MM.1S (cell line): ENCODE data around the gene MAP3K19.
"Not testable (repeated sequence)": the region's sequence is repeated elsewhere in the genome, so short reads cannot be mapped to it uniquely, and the experiment has no call there.

Experiments
- EZH2 ChIP-seq: fragments of 300-600 bp; sonication (generic); optimal IDR thresholded peaks from 2 replicates; pipeline ENCODE3; 2017; ENCODE audit warnings: low read depth, mild to moderate bottlenecking, antibody characterized with exemption, low read length, mixed read lengths
- EZH2phosphoT487 ChIP-seq: fragments of 300-600 bp; sonication (generic); IDR thresholded peaks from 2 replicates; pipeline ENCODE4 v1.6.1; 2018; ENCODE audit warnings: antibody characterized with exemption, low read length
- TF ChIP-seq, protein P1 (sequence below): fragments of 300-600 bp; sonication (generic); IDR thresholded peaks from 2 replicates; pipeline ENCODE4 v1.5.1; 2016; ENCODE audit warnings: antibody characterized with exemption, low read length, mixed read lengths

DNA sequence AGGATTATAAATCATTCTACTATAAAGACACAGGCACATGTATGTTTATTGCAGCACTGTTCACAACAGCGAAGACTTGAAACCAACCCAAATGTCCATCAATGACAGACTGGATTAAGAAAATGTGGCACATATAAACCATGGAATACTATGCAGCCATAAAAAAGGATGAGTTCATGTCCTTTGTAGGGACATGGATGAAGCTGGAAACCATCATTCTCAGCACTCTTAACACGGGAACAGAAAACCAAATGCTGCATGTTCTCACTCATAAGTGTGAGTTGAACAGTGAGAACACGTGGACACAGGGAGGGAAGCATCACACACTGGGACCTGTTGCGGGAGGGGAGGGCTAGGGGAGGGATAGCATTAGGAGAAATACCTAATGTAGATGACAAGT is 42.4 kb upstream of the MAP3K19 start:
- TF ChIP-seq EZH2, EZH2phosphoT487: not testable (repeated sequence)
- TF ChIP-seq, protein P1, sequence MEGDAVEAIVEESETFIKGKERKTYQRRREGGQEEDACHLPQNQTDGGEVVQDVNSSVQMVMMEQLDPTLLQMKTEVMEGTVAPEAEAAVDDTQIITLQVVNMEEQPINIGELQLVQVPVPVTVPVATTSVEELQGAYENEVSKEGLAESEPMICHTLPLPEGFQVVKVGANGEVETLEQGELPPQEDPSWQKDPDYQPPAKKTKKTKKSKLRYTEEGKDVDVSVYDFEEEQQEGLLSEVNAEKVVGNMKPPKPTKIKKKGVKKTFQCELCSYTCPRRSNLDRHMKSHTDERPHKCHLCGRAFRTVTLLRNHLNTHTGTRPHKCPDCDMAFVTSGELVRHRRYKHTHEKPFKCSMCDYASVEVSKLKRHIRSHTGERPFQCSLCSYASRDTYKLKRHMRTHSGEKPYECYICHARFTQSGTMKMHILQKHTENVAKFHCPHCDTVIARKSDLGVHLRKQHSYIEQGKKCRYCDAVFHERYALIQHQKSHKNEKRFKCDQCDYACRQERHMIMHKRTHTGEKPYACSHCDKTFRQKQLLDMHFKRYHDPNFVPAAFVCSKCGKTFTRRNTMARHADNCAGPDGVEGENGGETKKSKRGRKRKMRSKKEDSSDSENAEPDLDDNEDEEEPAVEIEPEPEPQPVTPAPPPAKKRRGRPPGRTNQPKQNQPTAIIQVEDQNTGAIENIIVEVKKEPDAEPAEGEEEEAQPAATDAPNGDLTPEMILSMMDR = not testable (repeated sequence)
